Liver (tissue), 3 donors: ENCODE results near the gene CHCHD1.

Source experiments
- EGR1 ChIP-seq, 2 donors: IDR thresholded peaks; 2 replicates each; pipeline ENCODE4 v1.6.1; 2016 to 2018; ENCODE audit warnings: antibody characterized with exemption in 2 of 2, low read depth in 2 of 2
- GABPA ChIP-seq, 2 donors: IDR thresholded peaks in 1 of 2; conservative IDR thresholded peaks in 1 of 2; 2 replicates each; pipeline ENCODE4 v1.6.1; 2016; ENCODE audit warnings: antibody characterized with exemption in 2 of 2, mild to moderate bottlenecking in 1 of 2, moderate library complexity in 1 of 2
- HNF4A ChIP-seq, 2 donors: conservative IDR thresholded peaks; 2 replicates each; pipeline ENCODE4 v1.6.1; 2016; ENCODE audit warnings: antibody characterized with exemption in 2 of 2, mild to moderate bottlenecking in 2 of 2
- JUND ChIP-seq, 2 donors: IDR thresholded peaks; 2 replicates each; pipeline ENCODE4 v1.6.1; 2016; ENCODE audit warnings: antibody characterized with exemption in 2 of 2
- RAD21 ChIP-seq, 2 donors: IDR thresholded peaks; 2 replicates each; pipeline ENCODE4 v1.6.1; 2016; ENCODE audit warnings: antibody characterized with exemption in 2 of 2, mild to moderate bottlenecking in 2 of 2
- RXRA ChIP-seq, 2 donors: IDR thresholded peaks; 2 replicates each; pipeline ENCODE4 v1.6.1; 2017 to 2018; ENCODE audit warnings: antibody characterized with exemption in 2 of 2, mild to moderate bottlenecking in 1 of 2
- SP1 ChIP-seq: IDR thresholded peaks from 2 replicates; pipeline ENCODE4 v1.6.1; 2018; ENCODE audit warnings: antibody characterized with exemption, mild to moderate bottlenecking
- TAF1 ChIP-seq: conservative IDR thresholded peaks from 2 replicates; pipeline ENCODE4 v1.6.1; 2016; ENCODE audit warnings: antibody characterized with exemption, mild to moderate bottlenecking
- YY1 ChIP-seq: IDR thresholded peaks from 2 replicates; pipeline ENCODE4 v1.6.1; 2016; ENCODE audit warnings: antibody characterized with exemption, mild to moderate bottlenecking
- TF ChIP-seq, protein P1 (sequence below): fragments of 150-350 bp; IDR thresholded peaks from 2 replicates; pipeline ENCODE4 v1.5.1; 2017; ENCODE audit warnings: improper control_type of control experiment, low read depth, low read length; ENCODE audit not compliant: missing input control
- TF ChIP-seq, protein P2 (sequence below): IDR thresholded peaks from 2 replicates; pipeline ENCODE4 v1.6.1; 2016; ENCODE audit warnings: antibody characterized with exemption, mild to moderate bottlenecking
- TF ChIP-seq, protein P3 (sequence below): IDR thresholded peaks from 2 replicates; pipeline ENCODE4 v1.6.1; 2016; ENCODE audit warnings: antibody characterized with exemption
- TF ChIP-seq, protein P4 (sequence below): IDR thresholded peaks from 2 replicates; pipeline ENCODE4 v1.6.1; 2016; ENCODE audit warnings: antibody characterized with exemption
- donor health status: healthy.
- donor health status: healthy.

DNA sequence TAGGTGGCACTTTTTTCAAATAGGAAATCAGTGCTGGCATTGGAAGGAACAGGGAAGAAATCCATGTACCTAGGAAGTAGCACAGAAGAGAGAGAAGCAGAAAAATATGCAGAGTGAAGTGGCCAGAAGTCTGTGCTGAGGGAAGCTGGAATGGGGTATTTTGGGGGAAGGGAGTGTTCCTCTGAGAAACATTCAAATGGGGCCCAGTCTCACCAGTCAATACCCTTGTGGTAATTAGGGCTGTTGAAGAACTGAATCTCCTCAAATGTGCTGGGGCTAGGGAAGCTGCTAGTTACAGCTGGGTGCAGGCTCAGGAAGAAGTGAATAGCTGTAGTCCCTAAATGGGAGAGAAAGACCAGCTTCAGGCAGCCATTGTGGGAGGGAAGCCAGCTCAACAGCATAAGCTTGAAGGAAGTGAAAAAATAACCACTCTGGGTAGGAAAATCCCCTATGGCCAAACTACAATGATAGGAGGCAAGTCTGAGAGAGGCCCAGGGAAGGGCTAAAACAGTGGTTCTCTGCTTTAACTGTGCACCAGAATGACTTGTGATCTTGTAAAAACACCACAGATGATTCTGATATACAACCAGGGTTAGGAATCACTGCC, 21.9 kb downstream of the CHCHD1 start:
- no peak for TF ChIP-seq GABPA (IDR thresholded peaks at IDR 0.05 in 1 of 2, conservative IDR thresholded peaks at IDR 0.05 in 1 of 2)
- TF ChIP-seq RXRA (IDR thresholded peaks at IDR 0.05), result no peak
- TF ChIP-seq, protein P1, sequence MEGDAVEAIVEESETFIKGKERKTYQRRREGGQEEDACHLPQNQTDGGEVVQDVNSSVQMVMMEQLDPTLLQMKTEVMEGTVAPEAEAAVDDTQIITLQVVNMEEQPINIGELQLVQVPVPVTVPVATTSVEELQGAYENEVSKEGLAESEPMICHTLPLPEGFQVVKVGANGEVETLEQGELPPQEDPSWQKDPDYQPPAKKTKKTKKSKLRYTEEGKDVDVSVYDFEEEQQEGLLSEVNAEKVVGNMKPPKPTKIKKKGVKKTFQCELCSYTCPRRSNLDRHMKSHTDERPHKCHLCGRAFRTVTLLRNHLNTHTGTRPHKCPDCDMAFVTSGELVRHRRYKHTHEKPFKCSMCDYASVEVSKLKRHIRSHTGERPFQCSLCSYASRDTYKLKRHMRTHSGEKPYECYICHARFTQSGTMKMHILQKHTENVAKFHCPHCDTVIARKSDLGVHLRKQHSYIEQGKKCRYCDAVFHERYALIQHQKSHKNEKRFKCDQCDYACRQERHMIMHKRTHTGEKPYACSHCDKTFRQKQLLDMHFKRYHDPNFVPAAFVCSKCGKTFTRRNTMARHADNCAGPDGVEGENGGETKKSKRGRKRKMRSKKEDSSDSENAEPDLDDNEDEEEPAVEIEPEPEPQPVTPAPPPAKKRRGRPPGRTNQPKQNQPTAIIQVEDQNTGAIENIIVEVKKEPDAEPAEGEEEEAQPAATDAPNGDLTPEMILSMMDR, result no peak
- TF ChIP-seq, protein P2, sequence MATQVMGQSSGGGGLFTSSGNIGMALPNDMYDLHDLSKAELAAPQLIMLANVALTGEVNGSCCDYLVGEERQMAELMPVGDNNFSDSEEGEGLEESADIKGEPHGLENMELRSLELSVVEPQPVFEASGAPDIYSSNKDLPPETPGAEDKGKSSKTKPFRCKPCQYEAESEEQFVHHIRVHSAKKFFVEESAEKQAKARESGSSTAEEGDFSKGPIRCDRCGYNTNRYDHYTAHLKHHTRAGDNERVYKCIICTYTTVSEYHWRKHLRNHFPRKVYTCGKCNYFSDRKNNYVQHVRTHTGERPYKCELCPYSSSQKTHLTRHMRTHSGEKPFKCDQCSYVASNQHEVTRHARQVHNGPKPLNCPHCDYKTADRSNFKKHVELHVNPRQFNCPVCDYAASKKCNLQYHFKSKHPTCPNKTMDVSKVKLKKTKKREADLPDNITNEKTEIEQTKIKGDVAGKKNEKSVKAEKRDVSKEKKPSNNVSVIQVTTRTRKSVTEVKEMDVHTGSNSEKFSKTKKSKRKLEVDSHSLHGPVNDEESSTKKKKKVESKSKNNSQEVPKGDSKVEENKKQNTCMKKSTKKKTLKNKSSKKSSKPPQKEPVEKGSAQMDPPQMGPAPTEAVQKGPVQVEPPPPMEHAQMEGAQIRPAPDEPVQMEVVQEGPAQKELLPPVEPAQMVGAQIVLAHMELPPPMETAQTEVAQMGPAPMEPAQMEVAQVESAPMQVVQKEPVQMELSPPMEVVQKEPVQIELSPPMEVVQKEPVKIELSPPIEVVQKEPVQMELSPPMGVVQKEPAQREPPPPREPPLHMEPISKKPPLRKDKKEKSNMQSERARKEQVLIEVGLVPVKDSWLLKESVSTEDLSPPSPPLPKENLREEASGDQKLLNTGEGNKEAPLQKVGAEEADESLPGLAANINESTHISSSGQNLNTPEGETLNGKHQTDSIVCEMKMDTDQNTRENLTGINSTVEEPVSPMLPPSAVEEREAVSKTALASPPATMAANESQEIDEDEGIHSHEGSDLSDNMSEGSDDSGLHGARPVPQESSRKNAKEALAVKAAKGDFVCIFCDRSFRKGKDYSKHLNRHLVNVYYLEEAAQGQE, result no peak
- no peak for TF ChIP-seq HNF4A (conservative IDR thresholded peaks at IDR 0.05)
- TF ChIP-seq, protein P3, sequence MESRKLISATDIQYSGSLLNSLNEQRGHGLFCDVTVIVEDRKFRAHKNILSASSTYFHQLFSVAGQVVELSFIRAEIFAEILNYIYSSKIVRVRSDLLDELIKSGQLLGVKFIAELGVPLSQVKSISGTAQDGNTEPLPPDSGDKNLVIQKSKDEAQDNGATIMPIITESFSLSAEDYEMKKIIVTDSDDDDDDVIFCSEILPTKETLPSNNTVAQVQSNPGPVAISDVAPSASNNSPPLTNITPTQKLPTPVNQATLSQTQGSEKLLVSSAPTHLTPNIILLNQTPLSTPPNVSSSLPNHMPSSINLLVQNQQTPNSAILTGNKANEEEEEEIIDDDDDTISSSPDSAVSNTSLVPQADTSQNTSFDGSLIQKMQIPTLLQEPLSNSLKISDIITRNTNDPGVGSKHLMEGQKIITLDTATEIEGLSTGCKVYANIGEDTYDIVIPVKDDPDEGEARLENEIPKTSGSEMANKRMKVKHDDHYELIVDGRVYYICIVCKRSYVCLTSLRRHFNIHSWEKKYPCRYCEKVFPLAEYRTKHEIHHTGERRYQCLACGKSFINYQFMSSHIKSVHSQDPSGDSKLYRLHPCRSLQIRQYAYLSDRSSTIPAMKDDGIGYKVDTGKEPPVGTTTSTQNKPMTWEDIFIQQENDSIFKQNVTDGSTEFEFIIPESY, result no peak
- no peak for TF ChIP-seq RAD21 (IDR thresholded peaks at IDR 0.05)
- no peak for TF ChIP-seq TAF1
- TF ChIP-seq YY1, result no peak
- TF ChIP-seq EGR1 (IDR thresholded peaks at IDR 0.05; ENCODE audit: low read depth in 2 of 2), result no peak
- no peak for TF ChIP-seq SP1
- TF ChIP-seq, protein P4, sequence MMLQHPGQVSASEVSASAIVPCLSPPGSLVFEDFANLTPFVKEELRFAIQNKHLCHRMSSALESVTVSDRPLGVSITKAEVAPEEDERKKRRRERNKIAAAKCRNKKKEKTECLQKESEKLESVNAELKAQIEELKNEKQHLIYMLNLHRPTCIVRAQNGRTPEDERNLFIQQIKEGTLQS, result no peak
- TF ChIP-seq JUND (IDR thresholded peaks at IDR 0.05), result no peak
